Endometrial microvascular endothelial cells (primary cell): ENCODE results near the gene OBP2A. TPM values are rescaled to one million over a fixed set of nuclear protein-coding genes. Genes with fewer than 3 reads are reported as not detected.

Source experiments
- in situ Hi-C: cut with HindIII; loops from 2 replicates; pipeline ENCODE4 v1.10.0; 2017; ENCODE audit warnings: low sequenced_read_pairs, low pct_unique_long_range_greater_than_20kb; ENCODE audit errors: inconsistent ontology term
- total RNA-seq: library from RNA; depleted of rRNA; stranded (reverse); fragments of >200 nt; gene quantifications from one replicate; pipeline ENCODE4 v1.2.3, GENCODE V29; 2015; ENCODE audit errors: inconsistent ontology term

The OBP2A gene
- total RNA-seq, 1 donor from 2014 or later, result not detected

- in situ Hi-C loops, result no loop called here
Observed at GRCh38 chr9:135566552-135566951, 20.6 kb downstream of the OBP2A start.

GRCh38 chr9:135567311-135567710 is 21.4 kb downstream of the OBP2A start:
- in situ Hi-C loops, result no loop called here

- in situ Hi-C loops, result no loop called here
Observed at GRCh38 chr9:135568026-135568425, 22.1 kb downstream of the OBP2A start.

- in situ Hi-C loops, result no loop called here
Observed at GRCh38 chr9:135570456-135570855, 24.5 kb downstream of the OBP2A start.

GRCh38 chr9:135572233-135572632 is 26.3 kb downstream of the OBP2A start:
- in situ Hi-C loops, result no loop called here

- in situ Hi-C loops, result no loop called here
Observed at GRCh38 chr9:135573124-135573523, 27.2 kb downstream of the OBP2A start.

GRCh38 chr9:135574331-135574730 is 28.4 kb downstream of the OBP2A start:
- in situ Hi-C loops, result no loop called here

GRCh38 chr9:135574943-135575342 is 29.0 kb downstream of the OBP2A start:
- in situ Hi-C loops, result no loop called here

GRCh38 chr9:135575995-135576631 is 30.2 kb downstream of the OBP2A start:
- in situ Hi-C loops, result no loop called here

GRCh38 chr9:135577256-135577655 is 31.3 kb downstream of the OBP2A start:
- in situ Hi-C loops, result no loop called here

- in situ Hi-C loops, result no loop called here
Observed at GRCh38 chr9:135579356-135579755, 33.4 kb downstream of the OBP2A start.

- in situ Hi-C loops, result no loop called here
Observed at GRCh38 chr9:135579889-135580660, 34.1 kb downstream of the OBP2A start.

- in situ Hi-C loops, result no loop called here
Observed at GRCh38 chr9:135580664-135581380, 34.9 kb downstream of the OBP2A start.

GRCh38 chr9:135581636-135582426 is 35.9 kb downstream of the OBP2A start:
- in situ Hi-C loops, result no loop called here

- in situ Hi-C loops, result no loop called here
Observed at GRCh38 chr9:135582541-135582940, 36.6 kb downstream of the OBP2A start.

- in situ Hi-C loops, result no loop called here
Observed at GRCh38 chr9:135582966-135583687, 37.2 kb downstream of the OBP2A start.

- in situ Hi-C loops, result no loop called here
Observed at GRCh38 chr9:135583688-135584011, 37.7 kb downstream of the OBP2A start.

- in situ Hi-C loops, result no loop called here
Observed at GRCh38 chr9:135584371-135584770, 38.4 kb downstream of the OBP2A start.

- in situ Hi-C loops, result no loop called here
Observed at GRCh38 chr9:135584934-135585333, 39.0 kb downstream of the OBP2A start.
